ENCODE results near the gene ANKRD6. TPM values are rescaled to one million over a fixed set of nuclear protein-coding genes. Genes with fewer than 3 reads are reported as not detected.

The ANKRD6 gene
- total and polyA plus RNA-seq, 11 donors: 3.5 to 14.1 (median 10.2) TPM

DNA sequence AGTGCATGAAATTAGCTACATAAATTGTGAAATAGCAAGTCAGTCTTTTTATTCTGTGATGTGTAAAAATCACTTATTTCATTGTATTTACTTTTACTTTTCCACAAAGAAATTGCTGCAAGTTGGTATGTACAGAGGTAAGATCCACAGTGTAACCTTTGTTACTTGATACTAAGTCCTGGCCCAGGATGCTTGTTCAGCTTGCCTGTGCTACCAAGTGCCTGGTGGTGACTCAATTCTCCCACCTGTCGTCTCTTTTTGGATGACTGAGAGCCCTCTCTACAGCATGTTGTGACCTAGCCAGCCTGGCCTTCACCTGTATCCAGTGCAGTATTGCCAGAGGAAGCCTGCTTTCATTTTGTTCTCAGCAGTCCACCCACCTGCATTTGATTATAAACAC is 54.9 kb downstream of the ANKRD6 start:
- intact Hi-C loops (cut with DNase I): loop anchor here in 1 of 10 donors (5.0 kb wide), 1 partner anchor 44 kb away; no protein-coding TSS in a partner anchor
- no peaks in the 10 kb centered on the region for H3K36me3 ChIP-seq
- TF ChIP-seq POLR2A (IDR thresholded peaks at IDR 0.05): no peak
- TF ChIP-seq, protein P1, sequence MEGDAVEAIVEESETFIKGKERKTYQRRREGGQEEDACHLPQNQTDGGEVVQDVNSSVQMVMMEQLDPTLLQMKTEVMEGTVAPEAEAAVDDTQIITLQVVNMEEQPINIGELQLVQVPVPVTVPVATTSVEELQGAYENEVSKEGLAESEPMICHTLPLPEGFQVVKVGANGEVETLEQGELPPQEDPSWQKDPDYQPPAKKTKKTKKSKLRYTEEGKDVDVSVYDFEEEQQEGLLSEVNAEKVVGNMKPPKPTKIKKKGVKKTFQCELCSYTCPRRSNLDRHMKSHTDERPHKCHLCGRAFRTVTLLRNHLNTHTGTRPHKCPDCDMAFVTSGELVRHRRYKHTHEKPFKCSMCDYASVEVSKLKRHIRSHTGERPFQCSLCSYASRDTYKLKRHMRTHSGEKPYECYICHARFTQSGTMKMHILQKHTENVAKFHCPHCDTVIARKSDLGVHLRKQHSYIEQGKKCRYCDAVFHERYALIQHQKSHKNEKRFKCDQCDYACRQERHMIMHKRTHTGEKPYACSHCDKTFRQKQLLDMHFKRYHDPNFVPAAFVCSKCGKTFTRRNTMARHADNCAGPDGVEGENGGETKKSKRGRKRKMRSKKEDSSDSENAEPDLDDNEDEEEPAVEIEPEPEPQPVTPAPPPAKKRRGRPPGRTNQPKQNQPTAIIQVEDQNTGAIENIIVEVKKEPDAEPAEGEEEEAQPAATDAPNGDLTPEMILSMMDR (IDR thresholded peaks at IDR 0.05): no peak
- ATAC-seq (no peak), DNase-seq (no peak)
- no peak overlapping the region for H3K27ac ChIP-seq
- peaks cover 0 to 27% (median 13%) of the 10 kb centered on the region in 12 donors for H3K4me1 ChIP-seq
- 91 to 95% (median 93%) methylated on average over 1 of the region's 1 CpG for WGBS, 4 donors
- no peaks in the 10 kb centered on the region for H3K9me3 ChIP-seq
- no peak overlapping the region for H3K4me3 ChIP-seq
- H3K27me3 ChIP-seq: no peaks in the 10 kb centered on the region

DNA sequence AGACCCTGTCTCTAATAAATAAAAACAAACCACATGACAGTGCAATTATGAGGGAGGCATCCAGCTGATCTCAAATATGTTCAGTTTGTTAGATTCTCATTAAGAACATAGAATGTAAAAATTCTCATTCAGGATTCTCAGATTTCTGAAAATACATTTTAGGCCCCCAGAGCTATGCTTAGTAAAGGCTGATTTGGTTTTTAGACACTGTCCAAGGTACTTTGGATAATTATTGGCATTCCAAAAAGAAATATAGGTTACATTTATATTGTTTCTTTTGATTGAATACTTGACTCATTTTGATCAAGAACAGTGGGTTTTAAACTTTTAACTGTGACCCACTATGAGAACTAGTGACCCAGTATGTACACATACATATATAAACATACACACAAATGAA is 55.5 kb downstream of the ANKRD6 start:
- no peak overlapping the region for H3K4me3 ChIP-seq
- H3K36me3 ChIP-seq: no peaks in the 10 kb centered on the region
- ATAC-seq (no peak), DNase-seq (no peak)
- peaks cover 0 to 22% (median 7%) of the 10 kb centered on the region in 12 donors for H3K4me1 ChIP-seq
- H3K27ac ChIP-seq: no peak overlapping the region
- no peaks in the 10 kb centered on the region for H3K27me3 ChIP-seq
- H3K9me3 ChIP-seq: no peaks in the 10 kb centered on the region
- intact Hi-C loops (cut with DNase I): loop anchor here in 1 of 10 donors (5.0 kb wide), 1 partner anchor 44 kb away; no protein-coding TSS in a partner anchor
- TF ChIP-seq, protein P1 (IDR thresholded peaks at IDR 0.05): no peak
- no peak for TF ChIP-seq POLR2A (IDR thresholded peaks at IDR 0.05)

DNA sequence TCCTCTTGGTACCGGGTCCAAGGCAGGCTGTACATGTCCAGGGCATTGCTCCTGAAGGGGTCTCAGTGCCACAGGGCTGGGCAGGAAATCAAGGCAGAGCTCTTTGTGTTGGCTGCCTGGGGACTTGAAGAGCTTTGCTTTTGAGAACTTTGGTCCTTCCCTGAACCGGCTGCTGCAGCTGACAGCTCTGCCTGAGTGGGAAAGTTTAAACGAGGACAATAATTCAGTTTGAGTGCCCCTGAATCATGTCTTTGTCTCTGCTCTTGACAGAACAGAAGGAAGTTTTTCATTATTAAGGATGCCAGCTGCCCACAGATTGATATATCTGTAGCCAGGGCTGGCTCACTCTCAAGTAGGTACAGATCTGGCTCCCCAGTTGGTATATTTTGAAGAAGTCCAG is 56.1 kb downstream of the ANKRD6 start:
- no peaks in the 10 kb centered on the region for H3K36me3 ChIP-seq
- H3K27me3 ChIP-seq: no peaks in the 10 kb centered on the region
- 37 to 66% (median 56%) methylated on average over 3 of the region's 3 CpGs for WGBS, 4 donors
- intact Hi-C loops (cut with DNase I): loop anchor here in 1 of 10 donors (5.0 kb wide), 1 partner anchor 43 kb away; no protein-coding TSS in a partner anchor
- ATAC-seq: no peak
- no peak overlapping the region for H3K27ac ChIP-seq
- no peaks in the 10 kb centered on the region for H3K9me3 ChIP-seq
- no peak for DNase-seq
- peaks cover 0 to 15% (median 1%) of the 10 kb centered on the region in 12 donors for H3K4me1 ChIP-seq
- H3K4me3 ChIP-seq: no peak overlapping the region
- TF ChIP-seq, protein P1 (IDR thresholded peaks at IDR 0.05): no peak
- TF ChIP-seq POLR2A (IDR thresholded peaks at IDR 0.05): no peak

DNA sequence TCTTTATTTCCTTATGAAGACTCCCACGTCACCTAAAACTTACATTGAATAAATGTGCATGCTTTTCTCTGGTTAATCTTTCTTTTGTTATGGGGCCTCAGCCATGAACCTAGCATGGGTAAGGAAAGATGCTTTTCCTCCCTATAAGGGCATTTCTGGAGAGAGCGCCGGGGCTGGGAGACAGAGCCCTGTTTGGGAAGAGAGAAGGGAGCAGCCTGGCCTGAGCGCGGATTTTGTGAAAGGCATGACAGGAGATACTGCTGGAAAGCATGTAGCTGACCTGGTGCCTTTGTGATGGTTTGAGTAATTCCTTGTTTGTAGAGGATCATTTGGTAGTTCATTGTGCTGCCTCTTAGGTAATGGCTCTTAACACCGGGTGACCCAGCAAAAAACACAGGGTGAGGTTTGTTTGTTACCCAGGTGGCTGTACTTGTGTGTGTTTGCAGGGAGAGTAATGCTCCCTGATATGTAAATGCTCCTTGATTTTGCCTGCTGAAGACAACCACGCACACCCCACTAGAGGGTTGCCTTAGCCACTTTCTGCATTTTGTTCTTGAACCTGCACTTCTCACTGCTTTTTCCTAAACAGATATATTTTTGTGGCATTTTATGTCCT is 59.2 kb downstream of the ANKRD6 start:
- Histone ChIP-seq H3K4me3 (no peak overlapping the region), H3K27me3 (no peaks in the 10 kb centered on the region), H3K9me3 (no peaks in the 10 kb centered on the region), H3K4me1 (peaks cover 0 to 3% (median 0%) of the 10 kb centered on the region in 12 donors), H3K36me3 (no peaks in the 10 kb centered on the region), H3K27ac (no peak overlapping the region)
- ATAC-seq (no peak), DNase-seq (no peak)
- TF ChIP-seq POLR2A (IDR thresholded peaks at IDR 0.05): no peak
- TF ChIP-seq, protein P1 (IDR thresholded peaks at IDR 0.05): no peak
- intact Hi-C loops (cut with DNase I): no loop called here
- WGBS, 4 donors: 89 to 97% (median 92%) methylated on average over 7 of the region's 7 CpGs

Measured in heart left ventricle (tissue), 16 donors.